ENCODE data around the gene APLF. TPM values are rescaled to one million over a fixed set of nuclear protein-coding genes. Genes with fewer than 3 reads are reported as not detected.
"Not testable (repeated sequence)": the region's sequence is repeated elsewhere in the genome, so short reads cannot be mapped to it uniquely, and the experiment has no call there.

APLF gene
- total RNA-seq, 2 experiments from 2014 or later: 2.8 to 3.6 TPM

GRCh38 chr2:68589963-68590362 is 122.6 kb downstream of the APLF start:
- Mint-ChIP-seq H3K4me1 (peaks cover 8% of the 10 kb centered on the region), H3K9me3 (no peaks in the 10 kb centered on the region), H3K36me3 (ENCODE audit: low read depth) (peaks cover 4% of the 10 kb centered on the region), H3K4me3 (no peak overlapping the region), H3K27ac (no peak overlapping the region), H3K27me3 (peaks cover 3% of the 10 kb centered on the region)
- no peak for DNase-seq
- ChIA-PET POLR2A (no interaction called here), CTCF (no interaction called here)

DNA sequence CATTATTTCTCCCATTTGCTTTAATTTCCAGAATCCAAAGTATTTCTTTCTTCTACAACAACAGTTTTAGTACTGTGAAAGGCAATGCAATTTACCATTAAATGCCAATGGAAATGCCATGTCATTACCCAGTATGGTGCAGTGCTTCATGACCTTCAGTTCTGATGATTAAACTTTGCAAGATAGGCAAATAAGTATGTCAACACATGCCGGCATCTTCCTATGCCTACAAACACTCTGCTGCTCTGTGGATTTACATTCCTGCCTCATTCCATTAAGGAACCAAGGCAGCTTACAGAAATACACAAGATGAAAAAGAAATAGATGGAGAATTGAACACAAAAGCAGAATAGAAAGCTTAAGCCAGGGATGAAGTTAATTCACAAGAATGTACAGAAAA is 123.3 kb downstream of the APLF start:
- Mint-ChIP-seq H3K36me3 (ENCODE audit: low read depth) (peaks cover 4% of the 10 kb centered on the region), H3K27ac (no peak overlapping the region), H3K4me3 (no peak overlapping the region), H3K27me3 (peaks cover 3% of the 10 kb centered on the region), H3K9me3 (no peaks in the 10 kb centered on the region), H3K4me1 (peaks cover 11% of the 10 kb centered on the region)
- POLR2A ChIA-PET: no interaction called here
- DNase-seq: no peak
- CTCF ChIA-PET: no interaction called here

GRCh38 chr2:68591225-68591624 is 123.8 kb downstream of the APLF start:
- H3K4me3 Mint-ChIP-seq: no peak overlapping the region
- ChIA-PET CTCF (no interaction called here), POLR2A (no interaction called here)
- peaks cover 4% of the 10 kb centered on the region for H3K36me3 Mint-ChIP-seq (ENCODE audit: low read depth)
- peaks cover 3% of the 10 kb centered on the region for H3K27me3 Mint-ChIP-seq
- H3K27ac Mint-ChIP-seq: no peak overlapping the region
- DNase-seq: no peak
- no peaks in the 10 kb centered on the region for H3K9me3 Mint-ChIP-seq
- peaks cover 11% of the 10 kb centered on the region for H3K4me1 Mint-ChIP-seq

DNA sequence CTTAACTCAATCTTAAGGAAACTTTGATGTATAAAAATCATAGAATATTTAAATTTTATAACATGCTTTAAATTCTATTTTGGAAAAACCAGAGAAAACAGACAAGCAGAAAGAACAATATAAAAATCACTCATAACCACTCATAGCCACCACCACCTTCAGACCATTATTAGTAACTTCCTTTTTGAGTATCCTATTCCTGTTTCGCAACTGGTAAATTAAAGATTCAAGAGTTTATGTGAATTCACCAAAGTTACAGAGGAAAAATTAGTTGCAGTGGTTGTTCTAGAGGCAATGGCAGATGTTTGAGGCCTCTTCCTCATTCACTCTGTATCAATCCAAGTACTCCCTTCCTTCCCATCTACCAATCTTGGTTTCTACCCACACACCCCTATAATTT is 126.7 kb downstream of the APLF start:
- no peak overlapping the region for H3K27ac Mint-ChIP-seq
- H3K27me3 Mint-ChIP-seq: peaks cover 10% of the 10 kb centered on the region
- H3K4me3 Mint-ChIP-seq: no peak overlapping the region
- ChIA-PET POLR2A (no interaction called here), CTCF (interaction anchor here (1.2 to 4.1 kb wide), 5 partner anchors 20 to 331 kb away, joined by 3 to 60 read pairs (median 19); no protein-coding TSS in a partner anchor)
- H3K36me3 Mint-ChIP-seq (ENCODE audit: low read depth): peaks cover under 1% of the 10 kb centered on the region
- no peaks in the 10 kb centered on the region for H3K9me3 Mint-ChIP-seq
- peaks cover 11% of the 10 kb centered on the region for H3K4me1 Mint-ChIP-seq
- DNase-seq: no peak

- Mint-ChIP-seq H3K4me3 (peak overlapping the region; percentile 34), H3K4me1 (peaks cover 11% of the 10 kb centered on the region)
- CTCF ChIA-PET: interaction anchor here (0.6 to 4.1 kb wide), 45 partner anchors 8 to 456 kb away, joined by 3 to 60 read pairs (median 4); partner anchors contain the start of genes APLF and FBXO48
Measured at GRCh38 chr2:68594674-68595492, 127.5 kb downstream of the APLF start.

GRCh38 chr2:68595493-68595785 is 128.1 kb downstream of the APLF start:
- not testable (repeated sequence) for DNase-seq; H3K27ac Mint-ChIP-seq; H3K36me3 Mint-ChIP-seq (ENCODE audit: low read depth); H3K9me3 Mint-ChIP-seq; H3K4me3 Mint-ChIP-seq
- H3K27me3 Mint-ChIP-seq: peaks cover 12% of the 10 kb centered on the region
- POLR2A ChIA-PET: interaction anchor here (1.5 kb wide), 1 partner anchor 129 kb away, joined by 8 read pairs; the partner anchor contains the start of gene FBXO48
- CTCF ChIA-PET: interaction anchor here (0.7 to 4.1 kb wide), 44 partner anchors 9 to 456 kb away, joined by 3 to 60 read pairs (median 4); partner anchors contain the start of genes APLF and FBXO48
- H3K4me1 Mint-ChIP-seq: peaks cover 11% of the 10 kb centered on the region

More at GRCh38 chr2:68594674-68595492, 127.5 kb downstream of the APLF start:
- Mint-ChIP-seq H3K27ac (no peak overlapping the region), H3K36me3 (ENCODE audit: low read depth) (peaks cover 5% of the 10 kb centered on the region), H3K9me3 (no peaks in the 10 kb centered on the region), H3K27me3 (peaks cover 12% of the 10 kb centered on the region)
- peak; percentile 63 for DNase-seq
- POLR2A ChIA-PET: interaction anchor here (1.5 kb wide), 1 partner anchor 129 kb away, joined by 8 read pairs; the partner anchor contains the start of gene FBXO48

GRCh38 chr2:68600495-68600894 is 133.1 kb downstream of the APLF start:
- Mint-ChIP-seq H3K36me3 (ENCODE audit: low read depth) (peaks cover 10% of the 10 kb centered on the region), H3K27me3 (peaks cover 16% of the 10 kb centered on the region)
- H3K9me3 Mint-ChIP-seq, H3K4me1 Mint-ChIP-seq, H3K27ac Mint-ChIP-seq, POLR2A ChIA-PET, CTCF ChIA-PET, DNase-seq, H3K4me3 Mint-ChIP-seq: not testable (repeated sequence)

DNA sequence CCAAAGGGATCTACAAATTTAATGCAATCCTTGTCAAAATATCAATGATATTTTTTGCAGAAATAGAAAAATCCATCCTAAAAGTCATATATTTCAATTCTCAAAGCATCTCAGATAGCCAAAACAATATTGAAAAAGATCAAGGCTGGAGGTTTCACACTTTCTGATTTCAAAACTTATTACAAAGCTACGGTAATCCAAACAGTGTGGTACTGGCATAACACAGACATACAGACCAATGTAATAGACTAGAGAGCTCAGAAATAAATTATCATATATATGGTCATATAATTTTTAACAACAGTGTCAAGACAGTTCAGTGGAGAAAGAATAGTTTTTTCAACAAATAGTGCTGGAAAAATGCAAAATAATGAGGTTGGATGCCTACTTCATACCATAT is 135.7 kb downstream of the APLF start:
- Mint-ChIP-seq H3K36me3 (ENCODE audit: low read depth) (peaks cover 10% of the 10 kb centered on the region), H3K27me3 (peaks cover 9% of the 10 kb centered on the region)
- POLR2A ChIA-PET: no interaction called here

GRCh38 chr2:68604077-68604476 is 136.7 kb downstream of the APLF start:
- H3K9me3 Mint-ChIP-seq: peaks cover 9% of the 10 kb centered on the region
- H3K4me3 Mint-ChIP-seq: no peak overlapping the region
- no peak for DNase-seq
- no peak overlapping the region for H3K27ac Mint-ChIP-seq
- POLR2A ChIA-PET: no interaction called here
- H3K4me1 Mint-ChIP-seq: no peaks in the 10 kb centered on the region
- CTCF ChIA-PET: interaction anchor here (2.8 kb wide), 1 partner anchor 9 kb away, joined by 11 read pairs; no protein-coding TSS in a partner anchor
- H3K27me3 Mint-ChIP-seq: peaks cover 9% of the 10 kb centered on the region
- peaks cover 9% of the 10 kb centered on the region for H3K36me3 Mint-ChIP-seq (ENCODE audit: low read depth)

More for the DNA sequence above, 135.7 kb downstream of the APLF start:
- Mint-ChIP-seq H3K27ac (no peak overlapping the region), H3K9me3 (peaks cover 9% of the 10 kb centered on the region), H3K4me3 (no peak overlapping the region), H3K4me1 (no peaks in the 10 kb centered on the region)
- CTCF ChIA-PET: interaction anchor here (0.5 kb wide), 1 partner anchor 332 kb away, joined by 3 read pairs; no protein-coding TSS in a partner anchor
- no peak for DNase-seq

GRCh38 chr2:68605939-68606338 is 138.6 kb downstream of the APLF start:
- H3K27me3 Mint-ChIP-seq: peaks cover 10% of the 10 kb centered on the region
- no peak overlapping the region for H3K4me3 Mint-ChIP-seq
- ChIA-PET POLR2A (no interaction called here), CTCF (interaction anchor here (2.8 kb wide), 1 partner anchor 11 kb away, joined by 11 read pairs; no protein-coding TSS in a partner anchor)
- peaks cover 9% of the 10 kb centered on the region for H3K36me3 Mint-ChIP-seq (ENCODE audit: low read depth)
- no peaks in the 10 kb centered on the region for H3K4me1 Mint-ChIP-seq
- no peak overlapping the region for H3K27ac Mint-ChIP-seq
- H3K9me3 Mint-ChIP-seq: peaks cover 8% of the 10 kb centered on the region
- no peak for DNase-seq

- peaks cover 10% of the 10 kb centered on the region for H3K27me3 Mint-ChIP-seq
- H3K27ac Mint-ChIP-seq: no peak overlapping the region
- DNase-seq: no peak
- H3K36me3 Mint-ChIP-seq (ENCODE audit: low read depth): peaks cover 7% of the 10 kb centered on the region
- POLR2A ChIA-PET: no interaction called here
- H3K9me3 Mint-ChIP-seq: peaks cover 5% of the 10 kb centered on the region
- no peak overlapping the region for H3K4me3 Mint-ChIP-seq
- CTCF ChIA-PET: interaction anchor here (1.5 kb wide), 1 partner anchor 12 kb away, joined by 6 read pairs; no protein-coding TSS in a partner anchor
- H3K4me1 Mint-ChIP-seq: no peaks in the 10 kb centered on the region
Measured at GRCh38 chr2:68606759-68607158, 139.4 kb downstream of the APLF start.

DNA sequence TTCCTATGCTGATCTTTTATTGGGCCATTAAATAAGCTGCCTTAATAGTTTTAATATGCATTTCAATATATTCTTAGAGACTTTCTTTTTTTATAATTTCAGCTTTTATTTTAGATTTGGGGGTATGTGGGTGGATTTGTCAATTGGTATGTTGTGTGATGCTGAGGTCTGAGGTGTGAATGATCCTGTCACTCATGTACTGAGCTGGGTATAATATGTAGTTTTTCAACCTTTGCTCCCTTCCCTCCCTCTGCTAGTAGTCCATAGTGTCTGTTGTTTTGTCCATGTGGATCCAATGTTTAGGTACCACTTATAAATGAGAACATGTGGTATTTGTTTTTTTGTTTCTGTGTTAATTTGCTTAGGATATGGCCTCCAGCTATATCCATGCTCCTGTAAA is 140.5 kb downstream of the APLF start:
- Mint-ChIP-seq H3K27me3 (peaks cover 10% of the 10 kb centered on the region), H3K27ac (no peak overlapping the region), H3K36me3 (ENCODE audit: low read depth) (peaks cover 7% of the 10 kb centered on the region), H3K4me1 (no peaks in the 10 kb centered on the region), H3K4me3 (no peak overlapping the region), H3K9me3 (peaks cover 5% of the 10 kb centered on the region)
- ChIA-PET CTCF (interaction anchor here (1.5 kb wide), 1 partner anchor 13 kb away, joined by 6 read pairs; no protein-coding TSS in a partner anchor), POLR2A (no interaction called here)
- no peak for DNase-seq

GRCh38 chr2:68612765-68613519 is 145.6 kb downstream of the APLF start:
- Mint-ChIP-seq H3K27ac (no peak overlapping the region), H3K36me3 (ENCODE audit: low read depth) (peaks cover 4% of the 10 kb centered on the region), H3K4me1 (no peaks in the 10 kb centered on the region), H3K9me3 (peaks cover 3% of the 10 kb centered on the region), H3K4me3 (no peak overlapping the region), H3K27me3 (peaks cover 3% of the 10 kb centered on the region)
- CTCF ChIA-PET: no interaction called here
- POLR2A ChIA-PET: no interaction called here
- DNase-seq: no peak

Data from activated CD4-positive, alpha-beta memory T cell treated with anti-CD3 and anti-CD28 coated beads, Interleukin-2, amount 10 ng/mL, durations not matched to agents 7 days and 5 days (primary cell).